HL-60/S4 (cell line): ENCODE measurements around the gene TEK.

Source experiments
- in situ Hi-C: fragments of 300-500 bp; cut with MboI; formaldehyde crosslinking; loops from 2 replicates; pipeline ENCODE4 v1.14.3; 2022; ENCODE audit warnings: low sequenced_read_pairs

TEK gene

DNA sequence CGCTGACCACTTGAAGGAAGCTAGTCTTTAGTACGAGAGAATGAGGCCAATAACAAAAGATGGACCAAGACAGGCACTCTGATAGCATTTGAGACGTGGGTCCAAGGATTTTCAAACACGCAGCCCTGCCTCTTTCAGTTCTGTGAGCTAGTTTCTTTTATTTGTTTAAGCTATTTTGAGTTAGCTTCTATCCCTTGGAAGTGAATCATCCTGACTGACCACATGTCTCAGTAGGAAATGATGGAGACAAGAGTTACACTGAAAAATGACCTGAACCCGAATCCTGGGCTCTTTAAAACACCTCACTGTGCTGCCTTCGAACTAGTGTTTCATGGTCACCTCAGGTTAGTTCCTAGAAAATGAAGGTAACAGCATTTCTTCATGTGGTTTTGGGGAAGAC lies 9.9 kb downstream of the TEK start:
- in situ Hi-C loops = no loop called here

DNA sequence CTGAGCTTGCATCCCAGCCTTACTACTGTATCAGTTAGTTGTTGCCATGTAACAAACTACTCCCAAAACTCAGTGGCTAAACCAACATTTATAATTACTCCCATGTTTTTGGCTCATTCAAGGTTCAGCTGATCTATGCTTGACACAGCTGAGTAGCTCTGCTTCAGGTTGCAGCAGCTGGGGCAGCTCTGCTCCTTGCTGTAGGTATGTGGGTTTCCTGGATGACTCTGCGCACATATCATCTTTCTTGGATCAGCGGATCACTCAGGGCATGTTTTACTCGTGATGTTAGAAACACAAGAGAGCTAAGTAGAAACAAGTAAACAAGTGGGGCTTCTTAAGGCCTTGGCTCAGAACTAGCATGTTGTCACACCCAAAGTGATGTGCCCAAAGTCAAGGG lies 15.1 kb downstream of the TEK start:
- in situ Hi-C loops = no loop called here

DNA sequence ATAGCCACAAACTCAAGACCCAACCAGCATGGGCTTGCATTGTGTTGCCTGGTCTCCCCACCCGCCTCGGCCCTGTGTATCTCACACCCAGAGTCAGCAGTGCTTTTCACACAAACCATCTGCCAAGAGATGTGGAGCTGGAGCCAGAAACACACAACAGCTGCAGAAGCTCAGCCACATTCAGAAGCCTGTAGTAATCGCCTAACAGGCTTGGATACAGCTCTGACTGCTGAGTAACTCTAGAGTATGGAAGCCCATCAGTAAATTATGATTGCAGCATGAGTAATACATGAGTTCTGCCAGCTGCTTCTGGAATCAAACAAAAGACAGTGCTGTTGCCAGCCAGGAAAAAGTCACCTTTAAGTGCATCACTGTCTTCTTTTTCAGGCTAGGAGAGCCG lies 16.0 kb downstream of the TEK start:
- in situ Hi-C loops = no loop called here

DNA sequence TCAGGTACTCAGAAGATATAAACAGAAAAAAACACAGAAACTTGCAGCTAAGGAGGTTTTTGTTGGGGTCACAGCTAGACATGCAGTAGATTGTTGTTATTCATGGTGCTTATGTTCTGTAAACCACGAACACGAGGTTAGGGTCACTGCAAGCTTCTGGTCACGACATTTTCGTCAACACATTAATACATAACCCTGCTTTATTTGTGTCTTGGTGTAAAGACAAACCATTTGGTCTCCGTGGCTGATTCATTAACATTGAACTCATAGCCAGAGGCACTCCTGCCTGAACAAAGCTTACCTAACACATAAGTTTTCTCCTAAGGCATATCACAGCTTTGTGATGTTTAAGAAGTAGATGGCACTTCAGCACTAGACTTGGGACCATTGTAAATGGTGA lies 16.9 kb downstream of the TEK start:
- in situ Hi-C loops = no loop called here

DNA sequence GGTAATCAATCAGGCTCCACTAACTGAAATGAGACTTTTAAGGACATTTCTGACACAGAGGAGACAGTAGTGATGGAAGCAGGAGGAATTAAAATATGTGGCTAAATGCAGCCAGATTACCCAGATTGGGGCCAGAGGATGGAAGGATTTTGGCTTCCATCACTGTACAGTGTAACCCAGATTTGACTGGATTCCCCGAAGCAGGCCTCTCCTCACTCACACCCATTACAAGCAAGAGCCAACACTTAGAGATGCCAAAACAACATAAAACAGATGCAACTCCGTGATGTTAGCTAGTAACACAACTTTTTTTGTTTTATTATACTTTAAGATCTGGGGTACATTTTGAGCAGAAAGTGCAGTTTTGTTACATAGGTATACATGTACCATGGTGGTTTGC lies 17.6 kb downstream of the TEK start:
- in situ Hi-C loops = no loop called here

DNA sequence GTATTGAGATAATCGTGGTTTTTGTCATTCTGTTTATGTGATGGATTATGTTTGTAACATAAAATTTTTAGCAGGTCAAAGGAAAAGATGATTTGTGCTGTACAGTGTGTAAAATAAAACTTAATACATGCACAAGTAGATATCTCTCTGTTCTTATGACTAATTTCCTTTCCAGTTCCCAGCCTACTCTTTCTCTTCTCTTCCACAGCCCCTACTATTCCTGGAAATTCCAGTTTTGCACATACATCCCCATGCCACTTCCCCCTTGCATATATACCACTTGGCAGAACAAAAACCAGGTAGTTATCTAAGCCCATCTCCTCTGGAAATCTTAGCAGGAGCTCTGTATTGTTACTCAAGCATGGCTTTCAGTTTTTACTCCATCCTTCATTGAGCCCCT lies 20.2 kb downstream of the TEK start:
- in situ Hi-C loops = no loop called here

DNA sequence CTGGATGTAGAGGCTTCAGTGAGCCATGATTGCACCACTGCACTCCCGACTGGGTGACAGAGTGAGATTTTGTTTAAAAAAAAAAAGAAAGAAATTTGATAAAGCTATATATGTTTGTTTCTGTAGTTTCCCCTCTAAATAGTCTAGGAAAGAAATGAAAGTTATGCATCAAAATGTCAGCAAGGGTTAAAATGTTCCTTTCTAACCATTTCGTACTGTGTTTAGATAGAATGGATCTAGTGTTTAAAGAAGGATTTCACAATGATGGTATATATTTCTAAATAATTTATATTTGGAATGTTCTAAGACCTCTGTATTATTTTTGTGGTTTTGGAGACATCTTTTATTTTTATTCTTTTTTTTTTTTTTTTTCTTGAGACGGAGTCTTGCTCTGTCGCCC lies 22.7 kb downstream of the TEK start:
- in situ Hi-C loops = no loop called here

DNA sequence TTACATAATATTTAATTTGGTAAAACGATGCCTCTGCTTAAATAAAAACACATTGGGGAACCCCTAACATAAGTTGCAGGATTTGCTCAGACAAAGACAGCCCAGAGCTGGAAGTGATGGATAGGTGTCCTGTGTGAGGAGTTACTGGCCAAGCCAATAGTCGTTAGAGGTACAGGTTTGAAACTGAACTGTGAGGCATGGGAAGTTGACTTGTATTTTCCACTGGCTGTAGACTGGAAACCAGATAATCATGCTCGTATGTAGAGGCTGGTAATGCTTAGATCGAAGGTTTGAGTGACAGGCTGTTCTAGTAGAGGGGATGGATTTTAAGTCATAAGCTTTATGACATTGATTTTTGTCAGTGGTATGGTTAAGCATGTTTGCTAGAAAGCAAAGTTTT lies 24.8 kb downstream of the TEK start:
- in situ Hi-C loops = no loop called here

DNA sequence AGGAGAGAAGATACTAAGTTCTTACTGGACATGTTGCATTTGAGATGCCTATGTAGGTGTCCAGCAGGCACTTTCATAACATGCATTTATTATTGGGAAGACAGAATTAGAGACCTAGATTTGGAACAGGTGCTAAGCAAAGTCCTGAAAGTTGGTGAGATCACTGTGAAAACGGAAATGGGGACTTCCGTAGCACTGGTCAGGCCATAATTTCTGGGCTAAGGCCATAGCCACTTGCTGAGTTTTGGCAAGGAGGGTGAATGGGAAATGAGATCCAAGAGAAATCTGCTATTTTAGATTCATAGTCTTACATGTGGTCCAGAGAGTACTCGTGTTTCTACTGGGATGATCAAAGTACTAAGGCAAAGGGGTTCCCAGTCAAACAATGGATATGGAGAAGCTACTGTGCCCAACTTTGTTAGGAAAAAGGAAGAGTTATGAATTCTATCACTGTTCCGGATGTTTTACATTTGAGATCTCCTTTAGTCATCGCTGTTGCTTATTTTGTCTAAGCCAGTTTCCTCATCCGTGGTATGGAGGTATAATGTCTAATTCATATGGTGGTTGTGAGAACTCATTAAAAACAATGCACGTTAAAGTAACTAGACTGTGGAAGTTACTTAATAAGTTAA lies 33.4 kb downstream of the TEK start:
- in situ Hi-C loops = no loop called here

DNA sequence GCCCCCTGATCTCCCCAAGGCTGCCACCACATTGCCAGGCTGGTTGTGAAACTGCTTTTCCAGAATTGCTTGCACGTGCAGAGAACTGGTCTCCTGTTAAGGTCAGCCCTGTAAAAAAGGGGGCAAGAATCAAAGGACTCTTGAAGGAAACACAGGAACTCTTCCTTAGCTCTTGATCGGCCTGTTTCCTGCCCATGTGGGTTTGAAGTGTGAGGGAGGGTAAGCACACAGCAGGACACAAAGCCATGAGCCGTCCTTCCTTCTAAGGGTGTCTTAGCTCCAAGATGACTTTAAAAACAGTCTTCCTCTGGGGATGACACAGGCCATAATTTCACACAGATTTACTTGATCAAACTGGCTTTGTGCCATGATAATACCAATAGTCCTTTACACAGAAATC lies 36.1 kb downstream of the TEK start:
- in situ Hi-C loops = no loop called here

DNA sequence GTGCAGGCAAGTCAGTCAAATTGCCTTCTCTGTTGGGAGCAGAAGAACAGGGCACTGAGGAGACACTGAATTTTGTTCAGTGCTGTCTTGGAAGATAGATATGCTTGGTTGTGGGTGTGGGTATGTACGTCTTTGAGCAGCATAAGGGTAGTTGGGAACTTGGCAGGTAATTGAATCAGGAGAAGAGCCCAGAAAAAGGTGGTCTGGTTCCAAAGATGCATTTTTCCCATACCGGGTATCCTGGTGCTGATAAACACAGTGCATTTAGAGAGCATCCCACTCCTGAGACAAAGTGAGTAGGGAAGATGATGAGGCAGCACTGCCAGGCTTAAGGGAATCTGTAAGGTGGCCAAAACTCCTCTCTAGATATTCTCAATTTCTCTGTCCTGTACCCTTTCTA lies 40.6 kb downstream of the TEK start:
- in situ Hi-C loops = no loop called here

DNA sequence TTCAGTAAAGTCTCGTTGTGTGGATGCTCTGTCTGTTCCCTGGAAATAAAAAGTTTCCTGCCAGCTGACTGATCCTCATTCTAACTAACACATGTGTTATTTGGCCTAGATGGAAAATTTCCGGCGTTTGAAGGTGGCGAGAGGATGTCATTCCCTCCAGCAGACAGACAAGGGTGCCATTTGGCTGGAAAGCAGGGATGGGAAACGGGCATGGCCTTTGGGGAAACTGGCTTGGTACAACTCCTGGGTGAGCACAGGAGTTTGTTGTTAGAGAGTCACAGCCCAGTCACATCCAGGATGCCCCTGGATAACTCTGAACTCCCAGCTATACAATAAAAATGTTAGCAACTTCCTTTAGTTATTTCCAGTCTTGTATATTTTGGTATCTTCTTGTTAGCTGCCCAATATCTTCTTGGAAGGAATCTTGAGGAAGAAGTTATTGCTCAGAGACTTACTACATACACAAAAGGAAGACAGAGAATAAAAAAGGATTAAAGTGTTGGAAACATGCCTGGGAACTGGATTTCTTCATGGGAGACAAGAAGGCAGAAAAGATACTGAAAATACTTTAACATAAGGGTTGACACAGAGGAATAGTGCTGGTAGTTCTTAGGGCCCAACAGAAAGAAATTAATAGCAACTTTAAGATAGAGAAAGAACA lies 41.9 kb downstream of the TEK start:
- in situ Hi-C loops = no loop called here

DNA sequence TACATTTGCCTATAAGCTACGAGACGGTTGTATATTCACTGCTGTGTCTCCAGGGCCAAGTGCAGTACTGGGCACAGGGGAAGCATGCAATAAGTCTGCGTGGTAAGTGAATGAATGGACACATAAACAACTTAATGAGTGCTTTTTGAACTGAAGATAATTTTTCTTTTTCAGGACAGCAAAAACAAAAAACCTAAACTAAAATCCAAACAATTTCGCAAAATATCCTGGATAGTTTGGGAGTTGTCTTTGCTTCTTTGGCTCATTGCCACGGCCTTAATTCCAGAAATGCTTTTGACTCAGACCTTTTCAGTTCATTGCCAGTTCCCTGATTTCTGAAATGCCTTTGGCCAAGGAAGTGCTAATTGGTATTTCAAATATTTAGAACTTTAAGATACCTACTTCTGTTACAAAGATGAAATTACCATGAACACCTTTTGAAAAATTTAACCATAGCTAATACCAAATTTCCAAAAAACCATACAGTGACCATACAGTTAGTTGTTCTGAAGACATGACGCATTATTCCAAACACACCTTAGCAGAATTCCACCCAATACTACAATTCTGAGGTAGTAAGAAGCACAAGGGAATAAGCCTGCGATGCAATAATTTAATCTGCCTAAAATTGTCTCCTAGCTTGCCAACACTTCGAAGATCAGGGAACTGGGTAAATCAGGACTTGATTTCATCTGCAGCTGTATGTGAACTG lies 42.8 kb downstream of the TEK start:
- in situ Hi-C loops = no loop called here

DNA sequence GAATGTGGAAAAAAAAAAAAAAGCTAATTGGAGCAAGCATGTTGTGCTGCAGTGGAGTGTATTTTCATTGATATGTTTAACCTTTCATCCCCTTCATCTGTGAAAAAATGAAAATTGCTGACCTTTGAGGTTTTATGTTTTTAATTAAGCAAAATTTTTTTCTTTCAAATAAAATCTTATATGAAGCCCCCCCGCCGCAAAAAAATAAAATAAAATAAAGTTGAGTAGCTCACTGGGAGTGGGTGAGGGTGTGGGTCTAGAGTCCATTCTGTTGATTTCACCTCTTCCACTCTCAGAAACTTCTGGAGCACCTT lies 43.3 kb downstream of the TEK start:
- in situ Hi-C loops = no loop called here

DNA sequence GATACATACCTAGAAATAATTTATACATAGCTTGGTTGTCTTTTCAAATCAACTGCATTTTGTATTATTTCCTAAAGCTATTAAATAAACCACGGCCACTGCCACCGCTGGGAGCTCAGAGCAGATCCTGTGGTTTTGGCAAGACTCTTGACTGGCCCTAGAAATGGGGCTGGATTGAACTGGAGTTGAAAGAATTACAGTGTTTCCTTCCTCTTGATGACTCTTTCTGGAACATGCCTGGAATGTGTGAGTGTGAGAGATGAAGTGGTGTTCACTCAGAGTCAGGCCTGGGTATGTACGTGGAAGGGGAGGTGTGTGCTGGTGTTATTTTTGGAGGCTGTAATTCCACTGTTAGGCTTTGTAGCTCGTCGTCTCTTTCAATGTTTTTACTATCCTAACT lies 45.9 kb downstream of the TEK start:
- in situ Hi-C loops = no loop called here

DNA sequence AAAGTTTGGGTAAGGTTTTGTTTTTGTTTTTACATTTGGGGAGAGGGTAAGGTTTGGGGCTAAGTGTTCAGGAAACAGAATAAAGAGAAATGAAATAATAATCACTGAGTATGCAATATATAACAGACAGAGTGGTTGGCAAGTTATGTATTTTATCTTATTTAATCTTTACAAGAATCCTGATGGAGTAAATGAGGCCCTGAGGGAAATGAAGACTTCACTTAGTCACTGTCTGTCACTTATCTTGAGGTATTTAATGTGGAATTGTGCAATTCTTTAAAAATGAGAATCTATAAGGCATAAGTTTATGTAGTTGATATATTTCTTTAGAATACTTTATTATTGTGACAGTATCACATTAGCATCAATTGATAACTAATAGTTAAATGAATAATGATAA lies 48.1 kb downstream of the TEK start:
- in situ Hi-C loops = no loop called here

DNA sequence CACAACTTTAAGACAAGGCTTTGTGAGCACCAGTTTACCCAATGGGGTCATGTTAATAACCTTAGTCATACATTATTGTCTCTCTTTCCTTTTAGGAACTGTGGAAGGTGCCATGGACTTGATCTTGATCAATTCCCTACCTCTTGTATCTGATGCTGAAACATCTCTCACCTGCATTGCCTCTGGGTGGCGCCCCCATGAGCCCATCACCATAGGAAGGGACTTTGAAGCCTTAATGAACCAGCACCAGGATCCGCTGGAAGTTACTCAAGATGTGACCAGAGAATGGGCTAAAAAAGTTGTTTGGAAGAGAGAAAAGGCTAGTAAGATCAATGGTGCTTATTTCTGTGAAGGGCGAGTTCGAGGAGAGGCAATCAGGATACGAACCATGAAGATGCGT lies 48.7 kb downstream of the TEK start:
- in situ Hi-C loops = no loop called here

DNA sequence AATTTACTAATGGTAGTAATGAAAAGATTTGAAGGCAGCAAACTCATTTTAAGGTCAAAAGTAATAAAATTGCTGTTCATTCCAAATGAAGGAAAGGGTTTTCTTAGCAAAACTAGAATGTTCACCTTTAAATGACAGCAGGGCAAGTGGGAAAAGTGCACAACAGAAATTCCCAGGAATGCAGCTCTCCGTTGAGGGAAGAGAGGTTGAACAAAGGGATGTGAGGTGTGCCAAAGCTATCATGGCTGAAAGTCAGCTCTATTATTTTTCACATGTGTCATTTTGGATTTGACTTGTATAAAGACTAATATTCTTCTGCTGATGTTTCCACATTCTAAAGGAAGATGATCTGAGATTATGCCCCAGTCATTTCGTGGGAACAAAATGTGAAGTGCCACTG lies 51.6 kb downstream of the TEK start:
- in situ Hi-C loops = no loop called here

DNA sequence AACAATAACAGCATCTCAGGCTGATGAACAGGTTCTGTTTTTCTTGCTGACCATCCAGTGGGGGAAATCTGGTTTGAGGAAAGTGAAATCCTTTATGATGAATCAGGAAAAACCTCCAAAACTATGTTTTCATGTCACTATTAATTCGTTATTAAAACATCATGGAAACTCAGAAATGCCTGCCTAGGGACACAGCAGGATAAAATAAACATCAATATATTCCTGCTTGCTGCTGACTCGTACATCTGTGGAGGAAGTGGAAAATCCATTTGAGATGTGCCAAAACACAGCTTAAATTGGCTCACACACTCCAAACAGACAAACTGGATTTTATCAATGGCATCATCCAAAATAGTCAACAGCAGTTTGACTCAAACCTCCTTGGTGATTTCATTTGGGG lies 53.0 kb downstream of the TEK start:
- in situ Hi-C loops = no loop called here

DNA sequence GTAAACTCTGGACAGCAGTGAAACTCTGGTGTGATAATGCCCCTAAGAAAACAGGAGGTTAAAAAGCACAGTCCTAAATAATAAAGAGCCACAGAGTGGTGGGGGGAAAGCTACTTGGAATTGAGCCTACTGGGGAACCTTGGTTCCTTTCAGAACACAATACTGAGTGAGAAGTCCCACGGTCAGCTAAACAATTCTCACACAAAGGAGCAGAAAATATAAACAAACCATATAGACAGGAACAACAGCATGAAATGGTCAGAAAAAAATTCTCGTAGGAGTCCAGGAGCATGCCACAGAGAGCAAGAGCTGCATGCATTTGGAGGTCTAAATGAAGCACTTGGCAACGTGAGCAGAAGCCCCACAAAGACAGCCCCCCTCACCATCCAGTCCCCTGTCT lies 56.0 kb downstream of the TEK start:
- in situ Hi-C loops = no loop called here

DNA sequence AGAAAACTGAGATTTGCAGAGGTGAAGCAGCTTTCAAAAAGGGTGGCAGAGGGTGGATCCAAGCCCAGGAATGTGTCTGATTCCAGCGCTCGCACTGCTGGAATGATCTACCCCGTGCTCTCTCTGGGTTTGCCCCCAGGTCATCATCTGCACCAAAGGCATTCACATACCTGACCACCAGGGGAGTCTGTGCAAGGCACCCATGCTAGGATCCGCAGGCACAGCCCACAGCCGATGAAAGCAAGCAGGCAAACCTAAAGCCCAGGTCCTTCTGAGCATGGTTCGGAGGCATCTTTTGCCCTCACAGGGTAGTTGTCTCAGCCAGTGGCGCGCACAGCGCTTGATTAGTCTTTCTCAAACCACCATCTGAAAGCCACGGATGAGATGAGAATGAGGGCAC lies 56.6 kb downstream of the TEK start:
- in situ Hi-C loops = no loop called here

DNA sequence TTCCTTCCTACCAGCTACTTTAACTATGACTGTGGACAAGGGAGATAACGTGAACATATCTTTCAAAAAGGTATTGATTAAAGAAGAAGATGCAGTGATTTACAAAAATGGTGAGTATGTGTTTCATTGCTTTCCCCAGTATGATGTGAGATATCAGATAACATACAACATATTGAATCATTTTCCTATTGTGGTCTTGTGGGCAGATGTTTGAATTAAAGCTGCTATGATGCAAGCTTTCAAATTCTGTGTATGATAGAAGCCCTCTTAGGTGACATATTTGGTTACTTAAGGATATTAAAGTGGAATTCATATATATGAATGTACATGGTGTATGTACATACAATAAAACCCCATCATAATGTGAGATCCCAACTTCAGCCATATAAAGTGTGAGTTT lies 59.5 kb downstream of the TEK start:
- in situ Hi-C loops = no loop called here

DNA sequence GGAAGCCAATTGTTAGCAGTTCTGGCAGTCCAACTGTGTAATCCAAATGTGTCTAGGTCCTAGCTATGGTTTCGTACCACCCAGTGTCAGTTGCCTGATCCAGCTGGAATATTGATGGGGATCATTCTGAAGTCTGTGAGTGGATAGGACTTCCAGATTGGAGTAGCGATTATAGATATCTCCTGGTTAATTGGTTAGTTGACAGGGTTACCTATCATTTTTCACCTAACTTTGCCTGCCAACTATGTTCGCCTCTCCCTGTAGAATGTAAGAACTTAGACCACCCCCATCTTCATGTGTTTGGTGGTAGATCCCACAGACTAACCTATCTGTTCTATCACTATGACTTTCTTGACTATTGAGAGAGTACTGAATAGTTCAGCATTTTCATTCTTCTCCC lies 59.9 kb downstream of the TEK start:
- in situ Hi-C loops = no loop called here
